Astrocyte of the cerebellum (primary cell): ENCODE data around the gene INS.

Experiments
- DNase-seq: peaks from one replicate; pipeline ENCODE4 v3.0.0-alpha.2; 2011; ENCODE audit warnings: low read depth
- H3K4me3 ChIP-seq: 2 replicates; pipeline ENCODE4 v1.5.1; 2011; ENCODE audit warnings: mild to moderate bottlenecking, low read depth, low read length, moderate library complexity
- CTCF ChIP-seq: IDR thresholded peaks from 2 replicates; pipeline ENCODE4 v1.5.1; 2012; ENCODE audit warnings: low read length, low read depth, moderate library complexity, mild to moderate bottlenecking; ENCODE audit errors: missing control alignments
- in situ Hi-C: cut with HindIII; loops from 2 replicates; pipeline ENCODE4 v1.10.0; 2017; ENCODE audit warnings: low sequenced_read_pairs

The INS gene

GRCh38 chr11:2113776-2114175, 47.2 kb downstream of the INS start:
- in situ Hi-C loops = no loop called here
- no peak for DNase-seq
- TF ChIP-seq CTCF = no peak
- H3K4me3 ChIP-seq = no peak overlapping the region

GRCh38 chr11:2110521-2110920, 50.5 kb downstream of the INS start:
- no peak for TF ChIP-seq CTCF
- in situ Hi-C loops = no loop called here
- no peak overlapping the region for H3K4me3 ChIP-seq
- DNase-seq = no peak
